Panc1 (cell line): ENCODE results near the gene C9orf78. TPM values are rescaled to one million over a fixed set of nuclear protein-coding genes. Genes with fewer than 3 reads are reported as not detected.

Source experiments
- ATAC-seq: fragments of 200-7000 bp; cut with Tn5 transposase; 2 replicates; pipeline ENCODE4 v1.9.1; 2020; ENCODE audit warnings: mild to moderate bottlenecking, moderate library complexity
- BruUV-seq: library from RNA; stranded (reverse); fragments of 400-500 nt; replicated peaks from 2 replicates; lab custom pipeline; 2021; lab: Mats Ljungman, UMichigan
- CTCF ChIA-PET: fragments of 300-600 bp; sonication (Branson Sonifier 250); formaldehyde crosslinking; loops from one replicate; lab custom pipeline; 2022; ENCODE audit warnings: antibody characterized with exemption; lab: Charles Lee
- POLR2A ChIA-PET: fragments of 300-600 bp; sonication (Branson Sonifier 250); formaldehyde crosslinking; loops from one replicate; lab custom pipeline; 2022; ENCODE audit warnings: antibody characterized with exemption; lab: Charles Lee
- DNase-seq: peaks from one replicate; pipeline ENCODE4 v3.0.0-alpha.2; 2010; ENCODE audit warnings: low read depth, low spot score
- H3K27ac ChIP-seq: 2 replicates; pipeline ENCODE4 v1.5.1; 2011; ENCODE audit warnings: mild to moderate bottlenecking, low read length, inconsistent platforms
- H3K27me3 ChIP-seq: fragments of 200-500 bp; sonication (Bioruptor generic); 2 replicates; pipeline ENCODE4 v1.6.0; 2014; ENCODE audit warnings: low read length, inconsistent platforms; ENCODE audit not compliant: control insufficient read depth, insufficient read depth
- H3K36me3 ChIP-seq: fragments of 200-500 bp; sonication (Bioruptor generic); 2 replicates; pipeline ENCODE4 v1.5.1; 2014; ENCODE audit warnings: inconsistent platforms, mild to moderate bottlenecking, low read length, moderate library complexity; ENCODE audit not compliant: control insufficient read depth, insufficient read depth
- H3K4me1 ChIP-seq: 2 replicates; pipeline ENCODE4 v1.5.1; 2011; ENCODE audit warnings: inconsistent platforms, mild to moderate bottlenecking, low read length, moderate library complexity; ENCODE audit not compliant: control insufficient read depth, insufficient read depth
- H3K4me3 ChIP-seq, 2 experiments: 2 replicates each; pipeline ENCODE4 v1.5.1; 2011 to 2012; ENCODE audit warnings: low read depth in 2 of 2, low read length in 2 of 2, mild to moderate bottlenecking in 2 of 2, inconsistent platforms in 1 of 2, moderate library complexity in 1 of 2
- H3K9me3 ChIP-seq: fragments of 200-500 bp; sonication (Bioruptor generic); 2 replicates; pipeline ENCODE4 v1.5.1; 2014; ENCODE audit warnings: low read depth, mild to moderate bottlenecking, inconsistent platforms, low read length, moderate library complexity; ENCODE audit not compliant: control insufficient read depth, insufficient read depth
- CTCF ChIP-seq: fragments of 450-650 bp; IDR thresholded peaks from 2 replicates; pipeline ENCODE4 v1.5.1; 2017; ENCODE audit warnings: mild to moderate bottlenecking
- POLR2AphosphoS5 ChIP-seq: IDR thresholded peaks from 2 replicates; pipeline ENCODE4 v1.6.1; 2012; ENCODE audit warnings: mild to moderate bottlenecking, low read depth, low read length, moderate library complexity
- REST ChIP-seq, 2 experiments: IDR thresholded peaks; 2 replicates each; pipeline ENCODE4 v1.6.1; 2011 to 2012; ENCODE audit warnings: low read depth in 2 of 2, control low read depth in 1 of 2, low read length in 1 of 2, mild to moderate bottlenecking in 1 of 2, moderate library complexity in 1 of 2; ENCODE audit not compliant: insufficient read depth in 1 of 2
- SIN3A ChIP-seq: IDR thresholded peaks from 2 replicates; pipeline ENCODE4 v1.6.1; 2012; ENCODE audit warnings: low read depth, mild to moderate bottlenecking, low read length, moderate library complexity, borderline replicate concordance; ENCODE audit not compliant: insufficient read depth
- TCF7L2 ChIP-seq: IDR thresholded peaks from 2 replicates; pipeline ENCODE4 v1.6.1; 2011; ENCODE audit warnings: mild to moderate bottlenecking, low read depth, low read length, inconsistent platforms
- in situ Hi-C: cut with HindIII; loops from 2 replicates; pipeline ENCODE4 v1.10.0; 2016; ENCODE audit warnings: low sequenced_read_pairs, low pct_unique_long_range_greater_than_20kb
- intact Hi-C: fragments of 100-400 bp; cut with micrococcal nuclease; formaldehyde crosslinking; loops from one replicate; pipeline ENCODE4 v1.10.0; 2022; ENCODE audit not compliant: unreplicated experiment
- total RNA-seq: library from RNA; stranded (reverse); gene quantifications from one replicate; pipeline ENCODE4 v1.2.1, GENCODE V29; 2021; ENCODE audit not compliant: unreplicated experiment

The C9orf78 gene
- total RNA-seq, 1 experiment from 2014 or later: 33.6 TPM

- in situ Hi-C loops: no loop called here
- BruUV-seq: no TSS peak
- CTCF ChIA-PET: no interaction called here
Observed at GRCh38 chr9:129802833-129803675, 32.0 kb downstream of the C9orf78 start, which contains the start of gene TOR1B. TSS of gene TOR1B (plus strand) at chr9:129803184. CDS start at chr9:129803213, 29 bp downstream.

More at GRCh38 chr9:129802833-129803675, 32.0 kb downstream of the C9orf78 start, which contains the start of gene TOR1B:
- TF ChIP-seq TCF7L2 (no peak), CTCF (no peak), REST (IDR thresholded peaks at IDR 0.05; ENCODE audit: insufficient read depth in 1 of 2, low read depth in 2 of 2, low read length in 1 of 2) (0 out of 4 replicates have a peak, but pooled peaks of 1 of the 2 experiments have one; percentile 22), SIN3A (peak; percentile 69; the same call in 1 of the 2 replicates), POLR2AphosphoS5 (peak; percentile 49)
- Histone ChIP-seq H3K27me3 (no peaks in the 10 kb centered on the region), H3K27ac (peak within 1 kb of the TSS; percentile 79), H3K4me1 (peaks cover 3% of the 10 kb centered on the region), H3K4me3 (peak within 1 kb of the TSS; percentile 68 to 78), H3K9me3 (no peaks in the 10 kb centered on the region), H3K36me3 (no peaks in the 10 kb centered on the region; the same call in none of the 2 replicates)
- intact Hi-C loops: no loop called here
- peak; percentile 51 for DNase-seq
- POLR2A ChIA-PET: interaction anchor here (0.6 kb wide), 1 partner anchor 238 kb away, joined by 3 read pairs; no protein-coding TSS in a partner anchor
- ATAC-seq: peak; percentile 99
